Measurements from ENCODE around the gene NR4A3.
A peak's percentile ranks its signal among the peaks of the same experiment; 100 is the strongest.

Gene NR4A3

DNA sequence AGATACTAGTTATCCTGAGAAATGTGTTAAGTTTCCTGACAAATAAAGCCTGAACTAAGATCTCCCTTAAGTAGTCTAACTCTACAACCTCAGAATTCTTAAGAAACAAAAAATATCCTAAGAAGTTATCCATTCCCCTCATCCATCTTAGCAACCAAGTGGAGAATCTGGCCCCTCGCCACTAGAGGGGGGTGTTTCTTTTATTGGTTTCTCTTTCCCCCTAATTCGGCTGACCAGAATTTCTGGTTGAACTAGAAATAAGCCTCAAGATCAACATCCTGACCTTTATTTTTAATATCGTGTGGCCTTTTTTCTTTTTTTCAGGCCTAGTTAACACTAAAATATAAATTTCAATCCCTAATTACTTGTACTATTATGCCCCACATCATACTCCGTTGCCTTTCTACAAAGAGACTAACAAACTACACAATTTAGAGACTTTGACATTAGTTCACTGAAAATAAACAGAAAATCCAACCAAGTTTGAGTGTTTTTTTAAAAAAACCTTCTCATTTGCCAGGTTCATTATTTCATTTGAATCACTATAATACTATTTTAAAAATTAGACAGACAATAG is 14.3 kb upstream of the NR4A3 start:
- Histone ChIP-seq H3K27ac (ENCODE audit: low read length) (no peak overlapping the region), H3K9me2 (replicated peaks; ENCODE audit: insufficient read depth, low read length) (no peaks in the 10 kb centered on the region), H2AFZ (ENCODE audit: low read length) (no peak overlapping the region), H3F3A (ENCODE audit: insufficient read depth, low read length) (no peaks in the 10 kb centered on the region), H3K9me3 (replicated peaks; ENCODE audit: insufficient read depth, low read length) (no peaks in the 10 kb centered on the region), H3K4me3 (ENCODE audit: low read length) (no peak overlapping the region), H4K20me1 (ENCODE audit: insufficient read depth, low read length) (no peaks in the 10 kb centered on the region), H3K4me2 (ENCODE audit: low read depth, low read length) (no peak overlapping the region), H3K4me1 (ENCODE audit: low read length) (no peaks in the 10 kb centered on the region), H3K9ac (ENCODE audit: low read length) (no peak overlapping the region), H3K36me3 (replicated peaks; ENCODE audit: insufficient read depth, low read length) (no peaks in the 10 kb centered on the region), H3K79me2 (ENCODE audit: low read length) (no peaks in the 10 kb centered on the region), H3K27me3 (replicated peaks; ENCODE audit: insufficient read depth, low read length) (no peaks in the 10 kb centered on the region)
- TF ChIP-seq, protein P1, sequence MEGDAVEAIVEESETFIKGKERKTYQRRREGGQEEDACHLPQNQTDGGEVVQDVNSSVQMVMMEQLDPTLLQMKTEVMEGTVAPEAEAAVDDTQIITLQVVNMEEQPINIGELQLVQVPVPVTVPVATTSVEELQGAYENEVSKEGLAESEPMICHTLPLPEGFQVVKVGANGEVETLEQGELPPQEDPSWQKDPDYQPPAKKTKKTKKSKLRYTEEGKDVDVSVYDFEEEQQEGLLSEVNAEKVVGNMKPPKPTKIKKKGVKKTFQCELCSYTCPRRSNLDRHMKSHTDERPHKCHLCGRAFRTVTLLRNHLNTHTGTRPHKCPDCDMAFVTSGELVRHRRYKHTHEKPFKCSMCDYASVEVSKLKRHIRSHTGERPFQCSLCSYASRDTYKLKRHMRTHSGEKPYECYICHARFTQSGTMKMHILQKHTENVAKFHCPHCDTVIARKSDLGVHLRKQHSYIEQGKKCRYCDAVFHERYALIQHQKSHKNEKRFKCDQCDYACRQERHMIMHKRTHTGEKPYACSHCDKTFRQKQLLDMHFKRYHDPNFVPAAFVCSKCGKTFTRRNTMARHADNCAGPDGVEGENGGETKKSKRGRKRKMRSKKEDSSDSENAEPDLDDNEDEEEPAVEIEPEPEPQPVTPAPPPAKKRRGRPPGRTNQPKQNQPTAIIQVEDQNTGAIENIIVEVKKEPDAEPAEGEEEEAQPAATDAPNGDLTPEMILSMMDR (IDR thresholded peaks at IDR 0.05; ENCODE audit: low read length), result peak; percentile 83
- no peak for TF ChIP-seq EZH2phosphoT487 (IDR thresholded peaks at IDR 0.05; ENCODE audit: low read length)
- no peak for TF ChIP-seq EZH2 (optimal IDR thresholded peaks at IDR 0.05; ENCODE audit: low read depth, low read length)
- DNase-seq, result peak; percentile 53

DNA sequence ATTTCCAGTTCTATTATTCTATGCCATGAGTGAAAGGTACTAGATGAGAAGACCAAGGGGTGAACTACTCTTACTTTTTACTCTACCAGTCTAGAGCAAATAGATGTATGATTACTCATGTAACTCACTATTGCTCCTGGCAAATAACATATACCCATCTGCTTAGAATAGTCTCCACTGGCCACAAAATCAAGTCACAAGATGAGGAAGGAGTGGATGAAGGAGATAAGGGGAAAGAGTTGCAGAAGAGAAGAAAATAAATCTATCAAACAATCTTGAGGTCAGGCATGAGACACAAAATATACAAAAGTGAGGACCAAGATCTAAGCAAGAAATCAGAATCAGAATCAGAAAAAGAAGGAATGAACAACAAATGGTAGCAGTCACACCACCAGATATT is 13.7 kb upstream of the NR4A3 start:
- H3K4me2 ChIP-seq (ENCODE audit: low read depth, low read length), result no peak overlapping the region
- H3K9me2 ChIP-seq (replicated peaks; ENCODE audit: insufficient read depth, low read length), result no peaks in the 10 kb centered on the region
- H3K36me3 ChIP-seq (replicated peaks; ENCODE audit: insufficient read depth, low read length), result no peaks in the 10 kb centered on the region
- H3K4me1 ChIP-seq (ENCODE audit: low read length), result no peaks in the 10 kb centered on the region
- no peak overlapping the region for H3K4me3 ChIP-seq (ENCODE audit: low read length)
- H3F3A ChIP-seq (ENCODE audit: insufficient read depth, low read length), result no peaks in the 10 kb centered on the region
- H4K20me1 ChIP-seq (ENCODE audit: insufficient read depth, low read length), result no peaks in the 10 kb centered on the region
- DNase-seq, result no peak
- no peak overlapping the region for H3K9ac ChIP-seq (ENCODE audit: low read length)
- H3K27me3 ChIP-seq (replicated peaks; ENCODE audit: insufficient read depth, low read length), result no peaks in the 10 kb centered on the region
- no peaks in the 10 kb centered on the region for H3K79me2 ChIP-seq (ENCODE audit: low read length)
- TF ChIP-seq EZH2phosphoT487 (IDR thresholded peaks at IDR 0.05; ENCODE audit: low read length) (no peak), EZH2 (optimal IDR thresholded peaks at IDR 0.05; ENCODE audit: low read depth, low read length) (no peak)
- TF ChIP-seq, protein P1 (IDR thresholded peaks at IDR 0.05; ENCODE audit: low read length), result no peak
- H2AFZ ChIP-seq (ENCODE audit: low read length), result no peak overlapping the region
- H3K27ac ChIP-seq (ENCODE audit: low read length), result no peak overlapping the region
- H3K9me3 ChIP-seq (replicated peaks; ENCODE audit: insufficient read depth, low read length), result no peaks in the 10 kb centered on the region

DNA sequence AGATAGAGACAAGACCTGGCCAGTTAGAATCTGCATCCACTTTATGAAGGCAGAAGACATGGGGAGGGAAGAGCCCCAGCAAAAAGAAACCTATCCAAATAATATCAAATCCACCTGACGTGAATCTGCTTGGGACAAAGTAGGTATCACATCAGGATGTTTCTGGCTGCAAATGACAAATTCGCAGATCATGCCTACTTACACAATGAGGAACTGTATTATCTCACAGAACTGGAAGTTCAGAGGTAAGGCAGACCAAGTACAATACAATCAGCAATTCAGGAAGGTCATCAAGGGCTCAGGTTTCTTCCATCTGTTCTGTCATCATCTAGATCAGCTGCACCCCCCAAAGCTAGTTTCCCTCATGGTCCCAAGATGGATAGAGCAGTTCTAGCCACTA is 13.2 kb upstream of the NR4A3 start:
- H3K4me2 ChIP-seq (ENCODE audit: low read depth, low read length), result no peak overlapping the region
- no peaks in the 10 kb centered on the region for H3K79me2 ChIP-seq (ENCODE audit: low read length)
- H3K9ac ChIP-seq (ENCODE audit: low read length), result no peak overlapping the region
- no peaks in the 10 kb centered on the region for H3K27me3 ChIP-seq (replicated peaks; ENCODE audit: insufficient read depth, low read length)
- H2AFZ ChIP-seq (ENCODE audit: low read length), result no peak overlapping the region
- H3K4me1 ChIP-seq (ENCODE audit: low read length), result no peaks in the 10 kb centered on the region
- H3K4me3 ChIP-seq (ENCODE audit: low read length), result no peak overlapping the region
- no peaks in the 10 kb centered on the region for H4K20me1 ChIP-seq (ENCODE audit: insufficient read depth, low read length)
- no peaks in the 10 kb centered on the region for H3K9me2 ChIP-seq (replicated peaks; ENCODE audit: insufficient read depth, low read length)
- TF ChIP-seq EZH2 (optimal IDR thresholded peaks at IDR 0.05; ENCODE audit: low read depth, low read length) (no peak), EZH2phosphoT487 (IDR thresholded peaks at IDR 0.05; ENCODE audit: low read length) (no peak)
- TF ChIP-seq, protein P1 (IDR thresholded peaks at IDR 0.05; ENCODE audit: low read length), result no peak
- H3K9me3 ChIP-seq (replicated peaks; ENCODE audit: insufficient read depth, low read length), result no peaks in the 10 kb centered on the region
- DNase-seq, result no peak
- no peaks in the 10 kb centered on the region for H3F3A ChIP-seq (ENCODE audit: insufficient read depth, low read length)
- no peaks in the 10 kb centered on the region for H3K36me3 ChIP-seq (replicated peaks; ENCODE audit: insufficient read depth, low read length)
- H3K27ac ChIP-seq (ENCODE audit: low read length), result no peak overlapping the region
